GM12878 (cell line): Measurements from ENCODE around the gene SIPA1. TPM values are rescaled to one million over a fixed set of nuclear protein-coding genes. Genes with fewer than 3 reads are reported as not detected.

Experiments used
- ATAC-seq: fragments of 200-7000 bp; cut with Tn5 transposase; 3 replicates; pipeline ENCODE4 v1.9.1; 2020; ENCODE audit warnings: mild to moderate bottlenecking, moderate library complexity
- BruUV-seq: library from RNA; stranded (reverse); fragments of 400-500 nt; replicated peaks from 2 replicates; lab custom pipeline; 2021; lab: Mats Ljungman, UMichigan
- CTCF ChIA-PET: fragments of 300-600 bp; sonication (Branson Sonifier 250); formaldehyde crosslinking; extraction: SDS; loops from one replicate; lab custom pipeline; 2021; ENCODE audit warnings: inconsistent platforms; lab: Yijun Ruan, JAX
- POLR2A ChIA-PET: fragments of 350-600 bp; formaldehyde crosslinking; extraction: SDS; loops from one replicate; lab custom pipeline; 2021; ENCODE audit warnings: inconsistent platforms; lab: Charles Lee
- RAD21 ChIA-PET: fragments of 300-600 bp; sonication (Branson Sonifier 250); formaldehyde crosslinking; loops from one replicate; lab custom pipeline; 2023; ENCODE audit warnings: antibody characterized with exemption; ENCODE audit not compliant: unreplicated experiment; lab: Charles Lee
- SMC1A ChIA-PET: fragments of 300-600 bp; sonication (Branson Sonifier 250); formaldehyde crosslinking; loops from one replicate; lab custom pipeline; 2023; ENCODE audit not compliant: unreplicated experiment, uncharacterized antibody; lab: Charles Lee
- DNase-seq: peaks from one replicate; pipeline ENCODE4 v3.0.0-alpha.2; 2011; ENCODE audit warnings: low read depth, low spot score
- FAIRE-seq: peaks from 3 replicates; lab custom pipeline; 2011; peaks lifted over from hg19 to GRCh38; lab: Jason Lieb, UNC
- H2AFZ ChIP-seq: 2 replicates; pipeline ENCODE4 v1.6.0; 2011; ENCODE audit warnings: low read depth, low read length, control low read depth; ENCODE audit not compliant: control insufficient read depth
- H3K27ac ChIP-seq: 2 replicates; pipeline ENCODE4 v1.5.1; 2011; ENCODE audit warnings: control low read depth; ENCODE audit not compliant: control insufficient read depth, insufficient read depth
- H3K27me3 ChIP-seq, 2 experiments: replicated peaks in 1 of 2; 2 replicates each; pipeline versions ENCODE4 v1.6.0 to v1.6.1; 2011; ENCODE audit warnings: low read length in 1 of 2; ENCODE audit not compliant: control insufficient read depth in 2 of 2, insufficient read depth in 2 of 2
- H3K36me3 ChIP-seq, 2 experiments: 2 replicates each; pipeline ENCODE4 v1.5.1; 2011; ENCODE audit warnings: low read length in 1 of 2; ENCODE audit not compliant: control insufficient read depth in 2 of 2, insufficient read depth in 2 of 2
- H3K4me1 ChIP-seq: 2 replicates; pipeline ENCODE4 v1.6.1; 2011; ENCODE audit warnings: mild to moderate bottlenecking, low read length, moderate library complexity, mixed read lengths; ENCODE audit not compliant: control insufficient read depth, insufficient read depth
- H3K4me2 ChIP-seq: 2 replicates; pipeline ENCODE4 v1.6.0; 2011; ENCODE audit warnings: control low read depth; ENCODE audit not compliant: control insufficient read depth, insufficient read depth
- H3K4me3 ChIP-seq: fragments of 200-600 bp; sonication (generic); 2 replicates; pipeline ENCODE4 v1.5.1; 2016
- H3K79me2 ChIP-seq: 2 replicates; pipeline ENCODE4 v1.6.0; 2011; ENCODE audit warnings: low read length; ENCODE audit not compliant: control insufficient read depth, insufficient read depth
- H3K9ac ChIP-seq: 2 replicates; pipeline ENCODE4 v1.8.0; 2011; ENCODE audit warnings: low read length, control low read depth, mixed read lengths; ENCODE audit not compliant: control insufficient read depth, insufficient read depth
- H3K9me3 ChIP-seq: replicated peaks from 3 replicates; pipeline ENCODE4 v1.5.1; 2011; ENCODE audit warnings: mild to moderate bottlenecking, low read length; ENCODE audit not compliant: control insufficient read depth, insufficient read depth
- H4K20me1 ChIP-seq: 2 replicates; pipeline ENCODE4 v1.6.0; 2011; ENCODE audit not compliant: control insufficient read depth, insufficient read depth
- DPF2 ChIP-seq: fragments of 450-650 bp; IDR thresholded peaks from 2 replicates; pipeline ENCODE4 v1.6.1; 2017; ENCODE audit warnings: mild to moderate bottlenecking
- NBN ChIP-seq: fragments of 450-650 bp; IDR thresholded peaks from 2 replicates; pipeline ENCODE4 v1.6.1; 2016
- WGBS: methylation state at CpG from one replicate; pipeline ENCODE4 v1.1.6; 2016; ENCODE audit warnings: low lambda C conversion rate; ENCODE audit not compliant: insufficient replicate concordance, insufficient coverage; ENCODE audit errors: missing lambda C conversion rate; 5-methylcytosine and 5-hydroxymethylcytosine counted together
- in situ Hi-C: fragments of 300-500 bp; cut with MboI; formaldehyde crosslinking; loops from 9 replicates; pipeline ENCODE4 v1.14.3; 2018; ENCODE audit warnings: mixed read lengths
- intact Hi-C: fragments of 100-400 bp; cut with micrococcal nuclease; formaldehyde crosslinking; loops from one replicate; pipeline ENCODE4 v1.14.2; 2022; ENCODE audit not compliant: unreplicated experiment
- polyA plus RNA-seq, 11 experiments: library from polyadenylated mRNA; depleted of rRNA in 4 of 11; unstranded in 6 of 11; stranded (reverse) in 5 of 11; fragments of >200 nt; fragmentation: Nextera tagmentation in 4 of 11; fragmentation: Illumina TruSeq in 1 of 11; extraction: Ambion mirVana in 4 of 11; extraction: Trizol in 1 of 11; gene quantifications; 1 replicate in 1 of 11; 2 replicates in 10 of 11; pipeline versions ENCODE4 v1.2.1 to v1.2.3, GENCODE V29; 2011 to 2016; ENCODE audit warnings: inconsistent platforms in 2 of 11, missing spikeins in 2 of 11, low read depth in 1 of 11
- total RNA-seq, 4 experiments: library from RNA; depleted of rRNA in 3 of 4; stranded (reverse); fragments of >200 nt in 3 of 4; fragmentation: Illumina TruSeq in 1 of 4; extraction: Trizol in 1 of 4; gene quantifications; 2 replicates each; pipeline versions ENCODE4 v1.2.1 to v1.2.3, GENCODE V29; 2013 to 2021
- TF ChIP-seq, protein P1 (sequence below): fragments of 450-650 bp; conservative IDR thresholded peaks from 2 replicates; pipeline ENCODE4 v1.6.1; 2017; ENCODE audit warnings: mild to moderate bottlenecking, moderate library complexity

Gene SIPA1
- total and polyA plus RNA-seq, 10 of the 15 experiments (the other 5 are each of a cell fraction or from before 2014, with no cell fraction given) = 1.0 to 139 (median 33.4) TPM

DNA sequence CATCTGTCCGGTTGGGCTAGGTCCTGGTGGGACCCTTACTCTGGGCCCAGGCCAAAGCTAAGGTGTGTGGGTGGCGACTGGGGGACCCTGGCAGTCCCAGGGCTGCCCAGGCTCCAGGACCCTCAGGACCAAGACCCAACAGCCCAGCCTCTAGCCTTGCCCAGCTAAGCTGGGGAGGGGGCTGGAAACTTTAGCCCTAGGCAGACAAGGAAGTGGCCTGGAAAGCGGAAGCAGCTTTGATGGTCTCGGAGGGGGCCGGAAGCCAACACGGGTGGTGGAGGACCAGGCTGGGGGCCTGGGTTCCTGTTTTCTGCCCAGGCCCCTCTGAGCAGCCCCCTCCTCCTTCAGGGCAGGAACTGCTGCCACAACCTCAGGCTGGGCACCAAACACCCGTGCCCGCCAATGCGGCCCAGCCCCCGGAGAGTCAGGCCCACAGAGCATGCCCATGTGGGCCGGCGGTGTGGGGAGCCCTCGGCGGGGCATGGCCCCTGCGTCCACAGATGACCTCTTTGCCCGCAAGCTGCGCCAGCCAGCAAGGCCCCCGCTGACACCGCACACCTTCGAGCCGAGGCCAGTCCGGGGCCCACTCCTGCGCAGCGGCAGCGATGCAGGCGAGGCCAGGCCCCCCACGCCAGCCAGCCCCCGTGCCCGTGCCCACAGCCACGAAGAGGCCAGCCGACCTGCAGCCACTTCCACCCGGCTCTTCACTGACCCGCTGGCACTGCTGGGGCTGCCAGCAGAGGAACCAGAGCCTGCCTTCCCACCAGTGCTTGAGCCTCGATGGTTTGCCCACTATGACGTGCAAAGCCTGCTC is 2.8 kb downstream of the SIPA1 start (continued):
- TF ChIP-seq, protein P1, sequence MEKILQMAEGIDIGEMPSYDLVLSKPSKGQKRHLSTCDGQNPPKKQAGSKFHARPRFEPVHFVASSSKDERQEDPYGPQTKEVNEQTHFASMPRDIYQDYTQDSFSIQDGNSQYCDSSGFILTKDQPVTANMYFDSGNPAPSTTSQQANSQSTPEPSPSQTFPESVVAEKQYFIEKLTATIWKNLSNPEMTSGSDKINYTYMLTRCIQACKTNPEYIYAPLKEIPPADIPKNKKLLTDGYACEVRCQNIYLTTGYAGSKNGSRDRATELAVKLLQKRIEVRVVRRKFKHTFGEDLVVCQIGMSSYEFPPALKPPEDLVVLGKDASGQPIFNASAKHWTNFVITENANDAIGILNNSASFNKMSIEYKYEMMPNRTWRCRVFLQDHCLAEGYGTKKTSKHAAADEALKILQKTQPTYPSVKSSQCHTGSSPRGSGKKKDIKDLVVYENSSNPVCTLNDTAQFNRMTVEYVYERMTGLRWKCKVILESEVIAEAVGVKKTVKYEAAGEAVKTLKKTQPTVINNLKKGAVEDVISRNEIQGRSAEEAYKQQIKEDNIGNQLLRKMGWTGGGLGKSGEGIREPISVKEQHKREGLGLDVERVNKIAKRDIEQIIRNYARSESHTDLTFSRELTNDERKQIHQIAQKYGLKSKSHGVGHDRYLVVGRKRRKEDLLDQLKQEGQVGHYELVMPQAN = peak; percentile 63; the same call in 1 of the 2 replicates

- POLR2A ChIA-PET = interaction anchor here (1.4 to 7.6 kb wide), 5 partner anchors 12 to 64 kb away, joined by 4 to 100 read pairs (median 7); partner anchors contain the start of genes PCNX3 and RELA
- FAIRE-seq = no peak
- H2AFZ ChIP-seq = no peak overlapping the region
- TF ChIP-seq NBN (no peak), DPF2 (peak; percentile 33)
- TF ChIP-seq, all 136 proteins: peak for 1
- CTCF ChIA-PET = interaction anchor here (0.6 to 2.0 kb wide), 4 partner anchors 12 to 152 kb away, joined by 3 to 9 read pairs (median 3); no protein-coding TSS in a partner anchor
- Histone ChIP-seq H3K4me3 (peak overlapping the region; percentile 85), H3K4me1 (peaks cover 34% of the 10 kb centered on the region), H3K27ac (peak overlapping the region; percentile 89), H3K79me2 (peaks cover 42% of the 10 kb centered on the region), H3K9me3 (no peaks in the 10 kb centered on the region), H3K9ac (peak overlapping the region; percentile 92), H4K20me1 (no peaks in the 10 kb centered on the region), H3K36me3 (peaks cover 11 to 33% of the 10 kb centered on the region in 2 experiments), H3K4me2 (peak overlapping the region; percentile 99), H3K27me3 (no peaks in the 10 kb centered on the region)
- RAD21 ChIA-PET = interaction anchor here (0.8 to 1.4 kb wide), 2 partner anchors 57 to 101 kb away, joined by 3 read pairs; no protein-coding TSS in a partner anchor
- 54% methylated on average over 16 of the region's 16 CpGs for WGBS
- in situ Hi-C loops = no loop called here
- DNase-seq (no peak), ATAC-seq (no peak)
- no TSS peak for BruUV-seq
- intact Hi-C loops = no loop called here
- SMC1A ChIA-PET = no interaction called here
Measured at GRCh38 chr11:65641297-65642013, 3.6 kb downstream of the SIPA1 start.
